Mesenteric fat pad (tissue), 1 donor: ENCODE data around the gene LMO7. TPM values are rescaled to one million over a fixed set of nuclear protein-coding genes. Genes with fewer than 3 reads are reported as not detected.

ENCODE experiments used
- DNase-seq: peaks from one replicate; pipeline ENCODE4 v3.0.0-alpha.2; 2020; ENCODE audit warnings: low spot score
- long read RNA-seq: library from polyadenylated mRNA; unstranded; transcript quantifications from one replicate; pipeline ENCODE4 v2.0.0, GENCODE V29; 2020
- total RNA-seq: library from RNA; stranded (reverse); fragmentation: NEBNext Ultra II Directional; extraction: Animal tissue kit (Norgen Biotek cat#: 25700); gene quantifications from one replicate; pipeline ENCODE4 v1.2.1, GENCODE V29; 2021
- donor health status: DM: yes; HTN: yes; CAD: no.

LMO7 gene
- 8.2 TPM for total RNA-seq
- long read RNA-seq, partial matches to known transcripts = 7 of 8 reads
- long read RNA-seq, other reads (novel, unspliced or antisense) = 1 of 8 reads

DNA sequence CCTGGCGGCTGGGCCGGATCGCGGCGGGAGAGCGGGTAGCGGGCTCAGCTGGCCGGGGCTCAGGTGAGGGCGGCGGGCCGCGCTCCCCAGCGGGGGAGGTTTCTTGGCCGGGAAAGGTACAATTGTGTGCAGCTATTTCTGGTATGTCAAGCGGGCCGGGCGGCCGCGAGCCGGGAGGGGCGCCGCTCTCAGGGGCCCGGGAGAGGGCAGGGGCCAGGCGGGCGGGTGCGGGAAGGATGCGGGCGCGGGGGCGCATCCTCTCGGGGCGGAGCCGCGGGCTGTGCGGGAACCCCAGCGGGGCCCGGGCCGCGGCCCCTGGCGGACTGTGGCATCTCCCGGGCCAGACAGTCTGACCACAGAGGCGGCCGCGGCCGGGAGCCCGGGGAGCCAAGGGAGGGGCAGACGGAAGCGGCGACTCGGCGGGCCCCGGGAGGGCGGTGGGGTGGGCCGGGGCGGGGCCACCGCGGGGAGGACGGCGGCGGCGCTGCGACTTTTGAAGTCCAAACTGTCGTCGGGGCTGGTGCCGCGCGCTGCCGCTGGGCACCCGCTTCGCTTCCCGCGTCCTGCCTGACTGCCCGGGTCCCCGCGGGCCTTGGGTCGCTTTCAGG is at the start of gene LMO7:
LMO7 (plus strand) TSS at position 503 of the 608 bp plus-strand sequence. CDS start 328 bp downstream, outside the sequence.
- DNase-seq = no peak

DNA sequence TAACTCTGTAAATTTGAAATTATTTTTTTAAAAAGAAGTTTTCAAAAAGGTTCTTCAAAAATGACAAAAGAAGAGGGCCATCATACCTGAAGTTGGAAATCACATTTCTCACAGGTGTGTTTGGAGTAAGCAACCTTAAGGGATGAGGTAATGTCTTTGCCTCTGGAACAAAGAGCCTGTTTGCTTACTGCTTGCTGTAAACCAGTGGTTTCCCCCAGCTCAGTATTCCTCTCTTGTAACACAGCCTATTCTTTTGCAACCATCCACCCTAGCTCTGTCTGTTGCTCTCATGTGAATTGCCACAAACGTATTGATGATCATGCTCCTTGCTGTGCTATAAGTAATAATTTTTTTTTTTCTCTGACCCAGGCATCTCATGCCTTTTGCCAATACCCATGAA is 48.5 kb upstream of the LMO7 start:
- no peak for DNase-seq

DNA sequence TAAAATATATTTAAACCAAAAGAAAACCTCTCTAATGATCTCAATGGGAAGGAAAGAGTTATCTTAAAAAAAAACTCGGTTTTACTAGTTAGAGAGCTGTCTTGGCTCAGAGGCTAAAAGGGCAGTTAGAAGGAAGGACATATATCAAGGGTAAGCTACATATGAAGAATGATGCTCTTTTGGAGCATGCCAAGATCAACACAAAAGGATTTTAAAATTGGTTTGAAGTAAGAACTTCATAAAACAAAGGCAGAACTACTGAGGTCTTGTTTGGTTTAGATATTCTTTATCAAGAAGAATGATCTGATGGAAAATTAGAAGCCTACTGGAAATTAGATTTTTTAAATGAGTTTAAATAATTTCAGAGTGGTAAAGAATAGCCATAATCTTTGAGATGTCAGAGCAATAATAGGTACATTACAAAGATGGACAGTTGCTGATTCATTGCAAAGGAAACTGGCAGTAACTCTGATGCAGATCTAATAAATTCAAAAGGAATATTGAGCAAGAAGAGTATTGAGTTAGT is 39.4 kb upstream of the LMO7 start:
- DNase-seq = no peak

DNA sequence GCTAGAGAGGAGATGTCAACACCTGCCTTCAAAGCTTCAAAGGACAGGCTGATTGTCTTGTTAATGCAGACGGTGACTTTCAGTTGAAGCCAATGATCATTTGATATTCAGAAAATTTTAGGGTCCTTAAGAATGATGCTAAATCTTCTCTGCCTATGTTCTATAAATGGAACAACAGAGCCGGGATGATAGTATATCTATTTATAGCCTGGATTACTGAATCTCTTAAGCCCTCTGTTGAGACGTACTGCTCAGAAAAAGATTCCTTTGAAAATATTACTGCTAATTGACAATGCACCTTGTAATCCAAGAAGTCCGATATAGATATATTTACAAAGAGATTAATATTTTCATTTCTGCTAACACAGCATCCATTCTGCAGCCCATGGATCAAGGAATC is 35.8 kb upstream of the LMO7 start:
- no peak for DNase-seq

DNA sequence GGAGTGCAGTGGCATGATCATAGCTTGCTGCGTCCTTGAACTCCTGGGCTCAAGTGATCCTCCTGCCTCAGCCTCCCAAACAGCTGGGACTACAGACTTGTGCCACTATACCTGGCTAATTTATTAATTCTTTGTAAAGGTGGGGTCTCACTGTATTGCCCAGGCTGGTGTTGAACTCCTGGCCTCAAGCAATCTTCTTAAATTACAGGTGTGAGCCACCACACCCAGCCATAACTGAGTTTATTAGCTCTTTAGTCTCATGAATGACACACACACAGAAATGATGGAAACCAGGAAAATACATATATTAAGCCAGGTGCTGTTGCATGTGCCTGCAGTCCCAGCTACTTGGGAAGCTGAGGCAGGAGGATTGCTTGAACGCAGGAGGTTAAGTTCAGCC is 33.1 kb upstream of the LMO7 start:
- DNase-seq = no peak

DNA sequence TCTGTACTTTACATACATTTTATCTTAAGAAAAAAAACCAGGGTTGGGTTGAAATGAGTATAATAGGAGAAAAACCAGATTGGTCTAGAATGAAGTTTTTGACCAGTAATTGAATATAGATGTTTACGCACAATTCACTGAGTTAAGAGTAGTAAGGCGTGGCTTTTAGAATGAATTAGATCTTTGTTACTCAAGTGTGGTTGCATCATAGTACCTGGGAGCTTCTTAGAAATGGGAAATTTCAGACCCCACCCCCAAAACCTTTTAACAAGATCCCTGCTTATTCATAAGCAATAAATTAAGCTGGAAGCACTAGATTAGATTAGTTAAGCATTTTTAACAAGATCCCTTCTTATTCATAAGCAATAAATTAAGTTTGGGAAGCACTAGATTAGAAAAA is 28.7 kb upstream of the LMO7 start:
- no peak for DNase-seq

DNA sequence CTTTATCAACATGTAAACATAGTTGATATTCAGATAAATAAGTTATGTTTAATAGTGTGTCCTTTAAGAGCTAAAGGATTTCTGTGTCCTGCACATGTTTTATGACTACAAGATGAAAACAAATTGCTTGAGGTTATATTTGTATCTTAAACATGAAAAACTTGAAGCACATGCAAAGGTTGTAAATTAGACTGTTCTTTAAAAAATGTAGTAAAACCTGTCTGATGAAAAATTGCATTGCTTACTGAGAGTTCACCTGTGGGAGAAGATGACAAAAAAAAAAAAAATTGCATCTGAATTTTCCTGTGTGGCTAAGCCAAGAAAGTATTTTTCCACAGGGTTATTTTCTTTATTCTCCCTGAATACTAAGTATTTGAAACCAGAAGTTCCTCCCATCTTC is 25.7 kb upstream of the LMO7 start:
- no peak for DNase-seq

DNA sequence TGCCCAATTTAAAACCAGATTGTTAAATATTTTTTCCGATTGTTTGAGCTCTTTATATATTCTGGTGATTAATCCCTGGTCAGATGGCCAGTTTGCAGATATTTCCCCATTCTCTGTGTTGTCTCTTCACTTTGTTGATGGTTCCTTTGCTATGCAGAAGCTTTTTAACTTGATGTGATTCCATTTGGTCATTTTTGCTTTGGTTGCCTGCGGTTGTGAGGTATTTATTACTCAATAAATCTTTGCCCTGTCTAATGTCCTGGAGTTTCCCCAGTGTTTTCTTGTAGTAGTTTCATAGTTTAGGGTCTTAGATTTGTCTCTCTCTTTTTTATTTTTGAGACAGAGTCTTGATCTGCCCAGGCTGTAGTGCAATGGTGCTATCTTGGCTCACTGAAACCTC is 23.8 kb upstream of the LMO7 start:
- DNase-seq = no peak

DNA sequence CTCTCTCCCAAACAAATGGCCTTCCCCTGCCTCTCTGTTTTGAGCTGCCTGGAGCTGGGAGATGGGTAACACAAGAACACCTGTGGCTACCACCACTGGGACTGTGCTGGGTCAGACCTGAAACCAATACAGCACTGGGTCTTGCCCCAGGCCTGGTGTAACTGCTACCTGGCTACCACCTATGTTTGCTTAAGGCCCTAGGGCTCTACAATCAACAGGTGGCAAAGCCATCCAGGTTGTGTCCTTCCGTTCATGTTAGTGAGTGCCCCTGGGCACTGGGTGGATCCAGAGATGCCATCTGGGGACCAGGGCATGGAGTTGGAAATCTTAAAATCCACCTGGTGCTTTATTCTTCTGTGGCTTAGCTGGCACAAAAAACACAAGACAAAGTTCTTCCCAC is 18.9 kb upstream of the LMO7 start:
- DNase-seq = no peak

DNA sequence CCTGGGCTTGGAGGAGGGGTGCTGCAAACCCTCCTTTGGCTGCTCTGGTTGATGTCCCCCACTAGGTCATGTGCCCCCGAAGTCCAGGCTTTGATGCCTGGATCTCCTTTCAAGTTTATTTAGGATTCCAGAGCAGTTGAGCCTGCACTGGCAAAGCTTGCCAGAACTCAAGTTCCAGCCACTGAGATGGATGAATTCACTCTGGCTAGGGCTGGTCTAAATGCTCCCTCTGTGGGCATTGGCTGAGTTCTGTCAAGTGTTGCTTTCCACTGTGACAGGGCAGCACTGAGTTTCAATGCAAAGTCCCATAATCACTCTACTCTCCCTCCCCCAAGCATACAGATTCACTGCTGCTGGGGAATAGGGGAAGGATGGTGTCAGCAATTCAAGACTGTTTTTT is 17.8 kb upstream of the LMO7 start:
- DNase-seq = no peak

DNA sequence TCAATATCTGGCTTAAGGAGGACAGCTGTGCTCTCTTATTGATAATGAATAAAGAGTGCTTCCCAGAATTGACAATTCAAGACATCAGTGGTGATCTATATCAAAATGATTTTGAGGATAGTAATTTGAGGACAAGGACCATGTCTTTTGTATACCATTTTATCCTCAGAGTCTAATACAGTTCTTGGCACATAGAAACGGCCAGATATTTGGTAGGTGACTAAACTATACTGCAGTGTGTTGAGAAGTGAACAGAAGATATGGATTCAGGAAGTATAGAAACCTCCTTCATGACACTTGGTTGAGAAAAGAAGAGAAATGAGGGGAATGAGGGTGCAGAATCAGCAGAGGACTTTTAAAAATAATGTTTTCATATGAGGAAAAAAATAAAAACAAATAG is 16.1 kb upstream of the LMO7 start:
- DNase-seq = no peak

DNA sequence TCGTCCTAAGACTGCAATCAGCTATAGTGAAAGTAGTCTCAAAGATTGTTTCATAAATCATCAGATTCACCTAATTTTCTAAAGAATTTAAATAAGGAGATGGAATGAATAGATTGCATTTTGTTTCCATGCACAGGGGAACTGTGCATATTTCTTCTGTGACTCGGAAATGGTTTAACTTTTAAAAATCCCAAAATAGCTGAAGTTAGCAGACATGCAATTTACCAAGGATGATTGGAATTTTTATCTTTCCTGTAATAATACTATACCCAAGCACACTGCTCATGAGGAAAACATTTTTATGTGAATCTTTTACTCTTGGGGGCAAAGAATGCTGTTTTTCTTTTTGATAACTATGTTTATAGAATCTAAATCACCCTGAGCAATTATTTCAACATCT is 15.0 kb upstream of the LMO7 start:
- no peak for DNase-seq

DNA sequence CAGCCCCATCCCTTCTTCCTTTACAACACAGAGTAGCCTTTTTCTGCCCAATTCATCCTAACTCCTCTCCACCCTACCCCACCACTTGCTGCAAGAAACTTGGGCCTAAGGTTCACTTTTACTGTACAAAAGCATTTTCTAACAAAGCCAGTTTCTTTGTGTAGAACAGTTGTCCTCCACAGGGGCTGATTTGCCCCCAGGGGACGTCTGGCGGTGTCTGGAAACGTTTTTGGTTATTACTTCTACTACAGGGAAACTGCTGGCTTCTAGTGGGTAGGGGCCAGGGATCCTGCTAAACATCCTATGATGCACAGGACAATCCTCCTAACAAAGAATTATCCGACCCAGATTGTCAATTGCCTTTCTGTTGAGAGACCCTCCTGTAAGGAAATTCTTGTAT is 7.3 kb upstream of the LMO7 start:
- DNase-seq = no peak

DNA sequence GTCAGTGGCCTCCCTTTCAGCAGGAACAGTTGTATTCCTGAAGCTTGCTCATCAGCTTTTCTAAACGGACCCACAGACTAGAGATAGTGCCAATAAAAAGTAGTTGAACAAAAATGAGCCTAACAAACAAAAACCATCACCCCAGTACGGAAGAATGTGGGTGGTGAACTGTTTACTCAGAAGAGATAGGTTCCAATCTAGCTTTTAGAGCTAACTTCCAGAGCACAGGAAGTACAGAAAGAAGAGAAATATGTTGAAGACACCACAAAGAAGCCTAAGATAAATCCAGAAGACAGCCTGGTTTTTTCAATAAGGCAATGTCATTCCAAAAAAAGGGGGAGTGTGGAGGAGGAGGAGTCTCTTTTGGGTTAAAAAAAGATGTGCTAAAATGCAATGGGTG is 2.8 kb upstream of the LMO7 start:
- DNase-seq = no peak

DNA sequence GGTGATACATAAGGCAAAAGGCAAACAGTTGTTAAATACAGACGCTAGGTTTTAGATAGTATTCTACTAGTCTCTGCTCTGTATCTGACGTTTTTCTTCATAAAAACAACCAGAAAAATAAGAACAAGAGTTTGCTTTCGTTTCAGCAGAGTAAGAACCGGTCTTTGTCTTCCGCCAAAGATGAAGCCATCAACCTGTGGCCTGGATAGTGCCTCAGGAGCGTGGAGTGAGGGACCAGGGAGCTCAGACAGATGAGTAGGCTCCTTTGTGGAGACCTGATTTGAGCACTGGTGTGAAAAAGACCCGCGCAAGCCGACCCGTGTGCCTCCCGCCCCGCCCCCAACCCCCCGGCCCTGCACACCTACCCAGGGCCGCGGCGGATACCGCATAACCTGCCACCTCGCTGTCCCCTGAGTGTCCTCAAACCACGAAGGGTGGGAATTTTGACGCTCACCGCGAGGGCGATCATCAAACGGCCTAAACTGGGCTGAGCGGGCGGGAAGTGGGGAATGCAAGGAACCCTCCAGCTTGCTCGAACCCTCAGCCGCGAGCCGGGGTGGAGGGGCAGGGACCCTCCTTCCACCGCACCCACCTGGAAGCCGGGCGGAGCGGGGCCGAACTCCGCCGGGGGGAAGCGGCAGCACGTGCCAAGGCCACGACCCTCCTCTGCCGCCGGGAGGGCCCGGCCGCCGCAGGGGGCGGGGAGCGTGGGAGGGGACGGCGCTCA is 866 bp upstream of the LMO7 start:
- DNase-seq = no peak

DNA sequence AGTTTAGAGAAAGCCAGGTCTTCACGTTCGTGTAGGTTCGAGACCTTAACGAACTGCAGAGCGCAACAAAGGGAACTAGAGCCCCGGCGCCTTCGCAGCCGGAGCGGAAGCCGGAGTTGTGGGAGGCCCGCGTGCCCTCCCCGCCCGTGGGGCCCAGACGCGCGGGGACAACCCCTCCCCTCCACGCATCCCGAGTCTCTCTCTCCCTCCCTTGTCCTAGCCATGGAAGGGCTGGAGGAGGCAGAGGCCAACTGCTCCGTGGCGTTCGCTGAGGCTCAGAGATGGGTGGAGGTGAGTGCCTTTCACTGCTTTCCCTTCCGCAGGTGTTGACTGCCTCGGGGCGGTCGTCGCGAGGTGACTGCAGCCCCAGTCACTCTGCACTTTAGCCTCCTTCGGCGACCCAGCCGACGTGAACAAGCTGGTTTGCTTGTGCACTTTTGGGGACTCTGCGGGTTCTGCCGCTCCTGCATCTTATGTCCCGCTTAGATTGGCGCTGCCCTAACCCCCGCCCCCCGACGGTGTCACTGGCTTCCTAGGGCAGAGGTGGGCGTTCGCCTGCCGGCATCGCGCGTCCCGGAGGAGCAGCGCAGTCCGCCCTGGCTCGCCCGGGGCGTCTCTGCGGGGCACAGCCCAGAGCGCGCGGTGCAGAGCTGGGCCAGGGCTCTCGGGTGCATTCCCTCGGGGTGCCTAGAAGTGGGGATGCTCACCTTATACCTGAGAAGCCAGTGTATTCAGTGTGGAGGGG is 478 bp downstream of the LMO7 start:
- no peak for DNase-seq

DNA sequence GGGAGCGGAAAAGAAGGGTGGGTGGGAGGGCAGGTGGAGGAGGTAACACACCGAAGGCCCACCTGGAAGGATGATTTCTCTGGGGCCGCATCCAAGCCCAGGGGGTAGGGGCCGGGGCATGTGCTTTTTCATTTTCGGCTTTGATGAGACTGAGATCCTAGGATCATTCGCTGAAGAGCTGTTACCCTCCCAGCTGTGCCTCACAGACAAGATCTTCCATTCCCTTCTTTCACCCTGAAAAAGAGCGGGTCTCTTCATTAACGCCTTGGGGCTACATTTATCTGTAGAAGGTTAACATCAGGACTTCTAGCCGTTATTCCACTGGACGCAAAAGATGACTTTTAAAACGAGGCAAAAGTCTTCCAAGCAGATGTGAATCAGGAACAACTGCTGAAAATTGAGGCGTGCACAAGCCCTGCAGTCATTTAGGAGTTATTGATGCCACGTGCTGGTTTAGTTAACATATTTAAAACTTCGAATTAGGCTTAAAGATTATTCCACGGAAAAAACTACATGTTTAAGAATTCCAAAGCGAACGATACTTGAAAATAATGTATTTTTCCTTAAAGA is 1.1 kb downstream of the LMO7 start:
- DNase-seq = no peak

DNA sequence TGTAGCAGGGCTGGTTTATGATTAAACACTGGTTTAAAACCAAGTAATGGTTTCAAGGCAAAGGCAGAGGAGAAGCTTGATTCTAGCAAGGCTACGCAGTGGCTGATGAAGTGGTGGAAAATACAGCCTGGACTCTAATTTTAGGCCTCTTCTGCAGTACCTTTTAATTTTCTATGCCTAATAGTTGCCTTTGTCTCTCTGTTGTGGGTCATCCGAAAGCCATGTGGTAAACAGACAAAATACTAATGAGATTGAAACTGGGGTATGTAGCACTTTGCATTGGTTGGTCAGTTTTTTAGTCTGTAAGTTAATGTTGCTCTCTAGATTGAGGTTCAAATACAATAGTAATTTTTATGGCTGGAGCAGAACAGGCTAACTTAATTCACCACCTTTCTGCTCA is 3.3 kb downstream of the LMO7 start:
- no peak for DNase-seq

DNA sequence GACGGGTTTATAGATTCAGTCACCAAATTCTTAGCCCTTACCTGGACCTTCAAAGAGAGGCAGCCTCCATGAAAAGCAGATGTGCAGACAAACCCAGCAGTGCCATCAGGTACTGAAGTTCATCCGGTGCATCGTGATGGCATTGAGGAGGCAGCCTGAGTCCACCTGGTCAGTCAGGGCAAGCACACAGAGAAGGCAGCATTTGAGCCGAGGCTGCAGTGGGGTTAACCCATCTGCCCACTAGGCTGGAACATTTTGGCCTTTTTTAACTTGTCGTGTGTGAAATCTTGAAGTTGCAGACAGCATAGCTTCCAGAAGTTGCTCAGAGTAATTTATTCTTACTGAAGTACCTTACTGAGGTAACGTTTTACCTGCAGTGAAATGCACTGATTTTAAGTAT is 4.9 kb downstream of the LMO7 start:
- DNase-seq = no peak

DNA sequence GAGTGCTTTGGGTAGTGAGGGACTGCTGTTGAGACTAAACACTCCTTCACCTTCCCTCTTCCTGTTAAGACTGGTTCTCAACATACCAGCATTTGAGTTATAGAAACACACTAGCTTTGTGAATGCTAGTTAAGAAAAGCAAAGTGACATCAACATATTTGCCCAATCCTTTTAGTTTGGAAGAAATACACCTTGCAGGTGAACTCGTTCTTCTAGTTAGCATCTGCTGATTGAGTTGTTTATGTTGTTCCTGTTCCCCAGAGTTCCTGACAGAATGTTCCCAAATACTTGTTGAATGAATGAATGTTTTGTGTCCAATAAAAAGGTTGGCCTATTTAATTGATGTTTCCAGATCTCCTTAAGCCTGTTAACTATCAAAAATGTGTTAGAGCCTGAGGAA is 7.1 kb downstream of the LMO7 start:
- no peak for DNase-seq

DNA sequence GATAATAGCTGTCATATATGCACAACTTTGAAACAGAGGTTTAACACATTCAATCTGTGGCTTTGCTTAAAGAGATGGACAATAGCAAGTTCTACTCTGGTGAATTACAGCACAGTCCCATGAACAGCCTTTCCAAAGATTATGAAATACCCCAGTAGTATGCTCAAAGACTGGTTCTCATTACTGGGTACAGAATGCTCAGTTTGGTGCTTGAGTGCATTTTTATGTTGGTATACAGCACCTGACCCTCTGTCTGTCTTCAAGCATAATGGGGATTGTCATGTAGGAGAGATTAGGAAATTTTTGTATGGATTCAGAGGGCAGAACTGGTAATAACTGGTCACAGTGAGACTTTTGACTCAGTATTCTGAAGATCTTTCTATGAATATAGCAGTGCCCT is 7.6 kb downstream of the LMO7 start:
- DNase-seq = no peak

DNA sequence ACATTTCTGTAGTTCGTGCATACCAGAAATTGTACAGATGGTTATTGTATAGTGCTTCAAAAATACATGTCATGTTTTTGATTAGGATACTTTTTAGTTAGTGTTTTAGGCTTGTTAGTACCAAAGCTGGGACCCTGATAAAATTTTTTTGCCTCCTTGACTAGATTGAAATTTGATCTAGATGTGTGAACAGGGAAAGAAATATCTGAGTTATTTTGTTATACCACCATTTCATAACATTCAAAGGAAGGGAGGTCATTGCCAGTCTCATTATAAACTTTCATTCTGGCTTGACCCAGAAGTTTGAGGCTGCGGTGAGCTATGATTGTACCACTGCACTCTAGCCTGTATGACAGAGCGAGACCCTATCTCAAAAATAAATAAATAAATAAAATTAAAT is 9.0 kb downstream of the LMO7 start:
- no peak for DNase-seq
